Uterus (tissue), 4 donors: ENCODE data around the gene PDIA6. TPM values are rescaled to one million over a fixed set of nuclear protein-coding genes. Genes with fewer than 3 reads are reported as not detected.

Experiments used
- DNase-seq, 2 donors: peaks; one replicate each; pipeline ENCODE4 v3.0.0-alpha.2; 2019 to 2020
- H3K27ac ChIP-seq, 2 donors: fragments of 200-600 bp; sonication (generic); 1 replicate in 1 of 2; 2 replicates in 1 of 2; pipeline ENCODE4 v1.5.1; 2016 to 2018
- H3K27me3 ChIP-seq, 2 donors: fragments of 200-600 bp; sonication (generic); one replicate each; pipeline ENCODE4 v1.5.1; 2018 to 2019; ENCODE audit warnings: control low read depth in 1 of 2
- H3K36me3 ChIP-seq, 2 donors: fragments of 200-600 bp; sonication (generic); one replicate each; pipeline ENCODE4 v1.5.1; 2019; ENCODE audit warnings: control low read depth in 1 of 2
- H3K4me1 ChIP-seq, 2 donors: fragments of 200-600 bp; sonication (generic); one replicate each; pipeline ENCODE4 v1.5.1; 2018 to 2019; ENCODE audit warnings: control low read depth in 1 of 2
- H3K4me3 ChIP-seq, 2 donors: fragments of 200-600 bp; sonication (generic); 1 replicate in 1 of 2; 2 replicates in 1 of 2; pipeline ENCODE4 v1.5.1; 2018 to 2019; ENCODE audit warnings: mild to moderate bottlenecking in 1 of 2
- H3K9me3 ChIP-seq, 2 donors: fragments of 200-600 bp; sonication (generic); one replicate each; pipeline ENCODE4 v1.5.1; 2019; ENCODE audit warnings: control low read depth in 1 of 2
- CTCF ChIP-seq, 4 experiments: fragments of 200-600 bp in 2 of 4; fragments of 450-650 bp in 2 of 4; sonication (generic) in 2 of 4; IDR thresholded peaks; one replicate each; pipeline ENCODE4 v1.5.1; 2016 to 2019; ENCODE audit warnings: antibody characterized with exemption in 4 of 4, mild to moderate bottlenecking in 2 of 4, moderate library complexity in 1 of 4
- POLR2A ChIP-seq, 2 donors: fragments of 450-650 bp; IDR thresholded peaks; one replicate each; pipeline ENCODE4 v1.6.1; 2016; ENCODE audit warnings: antibody characterized with exemption in 2 of 2, mild to moderate bottlenecking in 1 of 2, moderate library complexity in 1 of 2
- intact Hi-C: fragments of 100-400 bp; cut with DNase I; formaldehyde crosslinking; loops from one replicate; pipeline ENCODE4 v1.15.1; 2023; ENCODE audit warnings: low total_unique reads
- total RNA-seq, 4 donors: library from RNA; depleted of rRNA in 3 of 4; stranded (reverse); fragments of >200 nt in 3 of 4; gene quantifications; one replicate each; pipeline versions ENCODE4 v1.1.0 to v1.2.4, GENCODE V29; 2014 to 2023
- donor health status: DM: yes; HTN: yes; CAD: no.

PDIA6 gene
- total RNA-seq, 4 donors from 2014 or later, result 53.0 to 257 (median 89.0) TPM

- H3K36me3 ChIP-seq, result no peaks in the 10 kb centered on the region
Measured at GRCh38 chr2:10780491-10780820, 32.1 kb downstream of the PDIA6 start.

GRCh38 chr2:10779776-10780490, 32.7 kb downstream of the PDIA6 start:
- intact Hi-C loops, result no loop called here
- no peak for TF ChIP-seq POLR2A (IDR thresholded peaks at IDR 0.05)
- no peak for TF ChIP-seq CTCF (IDR thresholded peaks at IDR 0.05)
- Histone ChIP-seq H3K27ac (no peak overlapping the region), H3K9me3 (no peaks in the 10 kb centered on the region), H3K27me3 (no peaks in the 10 kb centered on the region), H3K4me3 (no peak overlapping the region), H3K4me1 (no peaks in the 10 kb centered on the region), H3K36me3 (no peaks in the 10 kb centered on the region)
- no peak for DNase-seq

More at GRCh38 chr2:10780491-10780820, 32.1 kb downstream of the PDIA6 start:
- no peak overlapping the region for H3K27ac ChIP-seq
- H3K4me3 ChIP-seq, result no peak overlapping the region
- TF ChIP-seq CTCF (IDR thresholded peaks at IDR 0.05) (no peak), POLR2A (IDR thresholded peaks at IDR 0.05) (no peak)
- H3K4me1 ChIP-seq, result no peaks in the 10 kb centered on the region
- intact Hi-C loops, result no loop called here
- no peaks in the 10 kb centered on the region for H3K27me3 ChIP-seq
- H3K9me3 ChIP-seq, result no peaks in the 10 kb centered on the region
- DNase-seq, result no peak

GRCh38 chr2:10778724-10779115, 33.9 kb downstream of the PDIA6 start:
- intact Hi-C loops, result no loop called here
- Histone ChIP-seq H3K4me1 (no peaks in the 10 kb centered on the region), H3K27me3 (no peaks in the 10 kb centered on the region), H3K27ac (no peak overlapping the region), H3K9me3 (no peaks in the 10 kb centered on the region), H3K4me3 (no peak overlapping the region), H3K36me3 (no peaks in the 10 kb centered on the region)
- no peak for DNase-seq
- no peak for TF ChIP-seq POLR2A (IDR thresholded peaks at IDR 0.05)
- no peak for TF ChIP-seq CTCF (IDR thresholded peaks at IDR 0.05)

- H3K27me3 ChIP-seq, result no peaks in the 10 kb centered on the region
- H3K4me1 ChIP-seq, result no peaks in the 10 kb centered on the region
- H3K36me3 ChIP-seq, result no peaks in the 10 kb centered on the region
- TF ChIP-seq CTCF (IDR thresholded peaks at IDR 0.05) (no peak), POLR2A (IDR thresholded peaks at IDR 0.05) (no peak)
- H3K27ac ChIP-seq, result no peak overlapping the region
- H3K9me3 ChIP-seq, result no peaks in the 10 kb centered on the region
- intact Hi-C loops, result no loop called here
- no peak for DNase-seq
- H3K4me3 ChIP-seq, result no peak overlapping the region
Measured at GRCh38 chr2:10777842-10778723, 34.5 kb downstream of the PDIA6 start.
